GM06990 (cell line): ENCODE measurements around the gene PDE4DIP.
"Not testable (repeated sequence)": the region's sequence is repeated elsewhere in the genome, so short reads cannot be mapped to it uniquely, and the experiment has no call there.

Experiments
- DNase-seq: peaks from one replicate; pipeline ENCODE4 v3.0.0-alpha.2; 2011; ENCODE audit not compliant: insufficient read length; ENCODE audit errors: extremely low read depth
- H3K27me3 ChIP-seq: replicated peaks from 2 replicates; pipeline ENCODE4 v1.6.0; 2011; ENCODE audit warnings: low read length; ENCODE audit not compliant: control insufficient read depth, insufficient read depth
- H3K36me3 ChIP-seq: 2 replicates; pipeline ENCODE4 v1.5.1; 2011; ENCODE audit warnings: low read length; ENCODE audit not compliant: control insufficient read depth, insufficient read depth
- H3K4me3 ChIP-seq: replicated peaks from 2 replicates; pipeline ENCODE4 v1.5.1; 2011; ENCODE audit warnings: low read depth, mild to moderate bottlenecking, control low read depth, low read length

Gene PDE4DIP

GRCh38 chr1:149075505-149076127 lies 231.4 kb downstream of the PDE4DIP start:
- DNase-seq, H3K36me3 ChIP-seq, H3K27me3 ChIP-seq, H3K4me3 ChIP-seq: not testable (repeated sequence)
